ENCODE data around the gene FANCC.

Gene FANCC

GRCh38 chr9:95103281-95103771 lies 214.2 kb downstream of the FANCC start:
- peak; percentile 47; the same call in 1 of the 2 replicates for TF ChIP-seq RAD21 (IDR thresholded peaks at IDR 0.05; ENCODE audit: low read depth)
- 0 out of 2 replicates have a peak, but pooled peaks have one; percentile 55 for TF ChIP-seq NFIC (IDR thresholded peaks at IDR 0.05)
- no peak for TF ChIP-seq USF1 (IDR thresholded peaks at IDR 0.05)
- 0 out of 2 replicates have a peak, but pooled peaks have one; percentile 15 for TF ChIP-seq MAX (IDR thresholded peaks at IDR 0.05)
- TF ChIP-seq CREB1 (IDR thresholded peaks at IDR 0.05; ENCODE audit: low read depth): no peak

GRCh38 chr9:95102572-95102971 lies 214.9 kb downstream of the FANCC start:
- no peak for TF ChIP-seq NFIC (IDR thresholded peaks at IDR 0.05)
- no peak for TF ChIP-seq EP300 (IDR thresholded peaks at IDR 0.05; ENCODE audit: borderline replicate concordance)
- no peak for TF ChIP-seq FOXM1 (IDR thresholded peaks at IDR 0.05; ENCODE audit: borderline replicate concordance, low read depth)
- TF ChIP-seq TEAD4 (IDR thresholded peaks at IDR 0.05): no peak
- TF ChIP-seq RAD21 (IDR thresholded peaks at IDR 0.05; ENCODE audit: low read depth): no peak
- TF ChIP-seq CEBPB (IDR thresholded peaks at IDR 0.05): no peak
- no peak for TF ChIP-seq TAF1 (IDR thresholded peaks at IDR 0.05; ENCODE audit: low read depth)
- TF ChIP-seq YY1 (IDR thresholded peaks at IDR 0.05; ENCODE audit: low read depth): no peak
- no peak for TF ChIP-seq CREB1 (IDR thresholded peaks at IDR 0.05; ENCODE audit: low read depth)
- TF ChIP-seq TCF12 (IDR thresholded peaks at IDR 0.05; ENCODE audit: low read depth): no peak
- no peak for TF ChIP-seq EGR1 (IDR thresholded peaks at IDR 0.05)
- no peak for TF ChIP-seq REST (IDR thresholded peaks at IDR 0.05; ENCODE audit: low read depth)
- no peak for TF ChIP-seq ZBTB7A (IDR thresholded peaks at IDR 0.05; ENCODE audit: low read depth)
- TF ChIP-seq USF1 (IDR thresholded peaks at IDR 0.05): no peak
- no peak for TF ChIP-seq MAX (IDR thresholded peaks at IDR 0.05)

GRCh38 chr9:95102001-95102433 lies 215.5 kb downstream of the FANCC start:
- TF ChIP-seq CEBPB (IDR thresholded peaks at IDR 0.05): no peak
- no peak for TF ChIP-seq USF1 (IDR thresholded peaks at IDR 0.05)
- no peak for TF ChIP-seq MAX (IDR thresholded peaks at IDR 0.05)
- no peak for TF ChIP-seq EGR1 (IDR thresholded peaks at IDR 0.05)
- no peak for TF ChIP-seq ZBTB7A (IDR thresholded peaks at IDR 0.05; ENCODE audit: low read depth)
- no peak for TF ChIP-seq EP300 (IDR thresholded peaks at IDR 0.05; ENCODE audit: borderline replicate concordance)
- no peak for TF ChIP-seq RAD21 (IDR thresholded peaks at IDR 0.05; ENCODE audit: low read depth)
- no peak for TF ChIP-seq TCF12 (IDR thresholded peaks at IDR 0.05; ENCODE audit: low read depth)
- TF ChIP-seq TAF1 (IDR thresholded peaks at IDR 0.05; ENCODE audit: low read depth): no peak
- TF ChIP-seq TEAD4 (IDR thresholded peaks at IDR 0.05): no peak
- TF ChIP-seq NFIC (IDR thresholded peaks at IDR 0.05): no peak

- TF ChIP-seq RAD21 (IDR thresholded peaks at IDR 0.05; ENCODE audit: low read depth) (no peak), CEBPB (IDR thresholded peaks at IDR 0.05) (no peak), YY1 (IDR thresholded peaks at IDR 0.05; ENCODE audit: low read depth) (no peak)
These were observed 216.2 kb downstream of the FANCC start for GRCh38 chr9:95101326-95101725.

GRCh38 chr9:95100071-95100627 lies 217.4 kb downstream of the FANCC start:
- TF ChIP-seq ZBTB7A (IDR thresholded peaks at IDR 0.05; ENCODE audit: low read depth) (no peak), CEBPB (IDR thresholded peaks at IDR 0.05) (no peak), FOXM1 (IDR thresholded peaks at IDR 0.05; ENCODE audit: borderline replicate concordance, low read depth) (no peak; the same call in 1 of the 2 replicates), MAX (IDR thresholded peaks at IDR 0.05) (no peak), NFIC (IDR thresholded peaks at IDR 0.05) (peak; percentile 58), YY1 (IDR thresholded peaks at IDR 0.05; ENCODE audit: low read depth) (no peak), EP300 (IDR thresholded peaks at IDR 0.05; ENCODE audit: borderline replicate concordance) (peak; percentile 77; the same call in 1 of the 2 replicates), EGR1 (IDR thresholded peaks at IDR 0.05) (no peak), TAF1 (IDR thresholded peaks at IDR 0.05; ENCODE audit: low read depth) (no peak), USF1 (IDR thresholded peaks at IDR 0.05) (no peak), REST (IDR thresholded peaks at IDR 0.05; ENCODE audit: low read depth) (no peak)

Measured in Ishikawa (cell line).